HL-60 (cell line): ENCODE measurements around the gene RASAL2.

Source experiments
- DNase-seq, 2 experiments: peaks; one replicate each; pipeline ENCODE4 v3.0.0-alpha.2; 2010 to 2020; ENCODE audit warnings: low read depth in 1 of 2, low spot score in 1 of 2
- H3K27ac ChIP-seq: fragments of 250-450 bp; sonication (Bioruptor Pico); replicated peaks from 2 replicates; pipeline ENCODE4 v1.5.1; 2020; ENCODE audit warnings: mild to moderate bottlenecking, moderate library complexity
- H3K27me3 ChIP-seq: fragments of 250-450 bp; sonication (Bioruptor Pico); 2 replicates; pipeline ENCODE4 v1.5.1; 2021; ENCODE audit warnings: mild to moderate bottlenecking, moderate library complexity; ENCODE audit not compliant: insufficient read depth, poor library complexity, severe bottlenecking
- H3K4me3 ChIP-seq: replicated peaks from 2 replicates; pipeline ENCODE4 v1.5.1; 2011; ENCODE audit warnings: mild to moderate bottlenecking, control low read depth, low read length; ENCODE audit not compliant: insufficient read depth
- GABPA ChIP-seq: IDR thresholded peaks from 2 replicates; pipeline ENCODE4 v1.6.1; 2012; ENCODE audit warnings: low read depth
- POLR2AphosphoS5 ChIP-seq: IDR thresholded peaks from 2 replicates; pipeline ENCODE4 v1.6.1; 2012; ENCODE audit warnings: low read depth
- REST ChIP-seq: IDR thresholded peaks from 2 replicates; pipeline ENCODE4 v1.6.1; 2012; ENCODE audit warnings: low read depth; ENCODE audit not compliant: insufficient replicate concordance
- SPI1 ChIP-seq: IDR thresholded peaks from 2 replicates; pipeline ENCODE4 v1.6.1; 2012; ENCODE audit warnings: low read depth, mild to moderate bottlenecking, borderline replicate concordance
- TF ChIP-seq, protein P1 (sequence below): IDR thresholded peaks from one replicate; pipeline ENCODE4 v1.5.1; 2011; ENCODE audit warnings: low read length, control low read depth, inconsistent platforms; ENCODE audit not compliant: insufficient read depth

Gene RASAL2

GRCh38 chr1:178224358-178224757 is 130.5 kb downstream of the RASAL2 start:
- Histone ChIP-seq H3K27ac (no peak overlapping the region), H3K27me3 (no peaks in the 10 kb centered on the region), H3K4me3 (no peak overlapping the region)
- no peak for DNase-seq
- TF ChIP-seq SPI1 (no peak), POLR2AphosphoS5 (no peak), REST (no peak)

DNA sequence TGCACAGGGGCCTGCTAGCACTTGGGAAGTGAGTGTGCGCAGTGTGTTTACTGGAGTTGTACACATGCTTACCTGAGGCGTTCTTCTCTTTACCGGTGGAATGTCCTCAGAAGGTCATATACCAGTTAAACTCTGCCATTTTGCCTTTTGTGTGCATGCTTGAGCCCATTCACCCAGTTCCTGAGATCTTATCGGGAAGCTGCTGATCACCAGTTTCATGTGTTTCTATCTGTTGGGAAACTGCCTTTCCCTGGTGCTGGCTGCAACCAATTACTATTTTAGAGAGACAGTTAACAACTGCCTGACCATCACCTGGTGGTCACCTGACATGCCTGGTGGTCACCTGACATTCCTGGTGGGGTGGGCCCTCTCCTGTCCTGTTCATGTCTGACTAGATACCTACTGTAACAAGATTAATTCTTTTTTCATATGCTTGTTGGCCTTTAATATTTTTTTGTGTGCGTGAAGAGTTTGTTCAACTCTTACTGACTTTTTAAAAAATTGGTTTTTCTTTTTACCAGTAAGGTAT is 137.0 kb downstream of the RASAL2 start:
- no peak for TF ChIP-seq SPI1
- TF ChIP-seq GABPA: no peak
- no peak for TF ChIP-seq POLR2AphosphoS5
- TF ChIP-seq, protein P1, sequence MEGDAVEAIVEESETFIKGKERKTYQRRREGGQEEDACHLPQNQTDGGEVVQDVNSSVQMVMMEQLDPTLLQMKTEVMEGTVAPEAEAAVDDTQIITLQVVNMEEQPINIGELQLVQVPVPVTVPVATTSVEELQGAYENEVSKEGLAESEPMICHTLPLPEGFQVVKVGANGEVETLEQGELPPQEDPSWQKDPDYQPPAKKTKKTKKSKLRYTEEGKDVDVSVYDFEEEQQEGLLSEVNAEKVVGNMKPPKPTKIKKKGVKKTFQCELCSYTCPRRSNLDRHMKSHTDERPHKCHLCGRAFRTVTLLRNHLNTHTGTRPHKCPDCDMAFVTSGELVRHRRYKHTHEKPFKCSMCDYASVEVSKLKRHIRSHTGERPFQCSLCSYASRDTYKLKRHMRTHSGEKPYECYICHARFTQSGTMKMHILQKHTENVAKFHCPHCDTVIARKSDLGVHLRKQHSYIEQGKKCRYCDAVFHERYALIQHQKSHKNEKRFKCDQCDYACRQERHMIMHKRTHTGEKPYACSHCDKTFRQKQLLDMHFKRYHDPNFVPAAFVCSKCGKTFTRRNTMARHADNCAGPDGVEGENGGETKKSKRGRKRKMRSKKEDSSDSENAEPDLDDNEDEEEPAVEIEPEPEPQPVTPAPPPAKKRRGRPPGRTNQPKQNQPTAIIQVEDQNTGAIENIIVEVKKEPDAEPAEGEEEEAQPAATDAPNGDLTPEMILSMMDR: no peak
- TF ChIP-seq REST: no peak
- H3K27ac ChIP-seq: no peak overlapping the region
- no peak overlapping the region for H3K4me3 ChIP-seq
- H3K27me3 ChIP-seq: no peaks in the 10 kb centered on the region
- no peak for DNase-seq

- Histone ChIP-seq H3K27ac (no peak overlapping the region), H3K4me3 (no peak overlapping the region), H3K27me3 (no peaks in the 10 kb centered on the region)
- TF ChIP-seq SPI1 (no peak), REST (no peak), GABPA (no peak), POLR2AphosphoS5 (no peak)
- TF ChIP-seq, protein P1: no peak
- no peak for DNase-seq
These were observed 138.2 kb downstream of the RASAL2 start for GRCh38 chr1:178232108-178232507.

- no peak overlapping the region for H3K4me3 ChIP-seq
- no peak overlapping the region for H3K27ac ChIP-seq
- peak in 1 of 2 experiments; percentile 12 for DNase-seq
- TF ChIP-seq, protein P1: no peak
- no peak for TF ChIP-seq GABPA
- TF ChIP-seq POLR2AphosphoS5: no peak
- no peak for TF ChIP-seq REST
- no peak for TF ChIP-seq SPI1
- no peaks in the 10 kb centered on the region for H3K27me3 ChIP-seq
These were observed 139.0 kb downstream of the RASAL2 start for GRCh38 chr1:178232949-178233348.
